GM12878 (cell line): ENCODE measurements around the gene RBM48.

Source experiments
- CBX3 ChIP-seq: fragments of 200-600 bp; sonication (generic); IDR thresholded peaks from 2 replicates; pipeline ENCODE4 v1.6.1; 2016; ENCODE audit warnings: low read depth, borderline replicate concordance
- CEBPB ChIP-seq, 2 experiments: fragments of 150-350 bp in 1 of 2; IDR thresholded peaks; 2 replicates each; pipeline ENCODE4 v1.6.1; 2012 to 2014; ENCODE audit warnings: low read depth in 2 of 2, low read length in 2 of 2, borderline replicate concordance in 1 of 2, inconsistent platforms in 1 of 2
- ETV6 ChIP-seq, 2 experiments: fragments of 450-650 bp in 1 of 2; IDR thresholded peaks in 1 of 2; conservative IDR thresholded peaks in 1 of 2; 2 replicates each; pipeline ENCODE4 v1.6.1; 2014; ENCODE audit warnings: antibody characterized with exemption in 1 of 2, borderline replicate concordance in 1 of 2, low read depth in 1 of 2, mild to moderate bottlenecking in 1 of 2, moderate library complexity in 1 of 2
- GABPA ChIP-seq: IDR thresholded peaks from 2 replicates; pipeline ENCODE4 v1.6.1; 2014; ENCODE audit warnings: antibody characterized with exemption, low read depth, mild to moderate bottlenecking, inconsistent platforms
- NR2C2 ChIP-seq: IDR thresholded peaks from 2 replicates; pipeline ENCODE4 v1.6.1; 2011; ENCODE audit warnings: borderline replicate concordance, low read depth; ENCODE audit not compliant: control insufficient read depth, insufficient read length
- POLR2A ChIP-seq: IDR thresholded peaks from 2 replicates; pipeline ENCODE4 v1.6.1; 2011; ENCODE audit warnings: low read depth, mild to moderate bottlenecking, low read length
- SUPT20H ChIP-seq: IDR thresholded peaks from 2 replicates; pipeline ENCODE4 v1.6.1; 2011; ENCODE audit warnings: low read depth, mild to moderate bottlenecking, low read length, moderate library complexity, borderline replicate concordance; ENCODE audit not compliant: control insufficient read depth
- YBX1 ChIP-seq: fragments of 450-650 bp; IDR thresholded peaks from 2 replicates; pipeline ENCODE4 v1.6.1; 2016; ENCODE audit warnings: antibody characterized with exemption
- TF ChIP-seq, protein P1 (sequence below), 3 experiments: IDR thresholded peaks in 2 of 3; conservative IDR thresholded peaks in 1 of 3; 2 replicates each; pipeline ENCODE4 v1.5.1; 2011; ENCODE audit warnings: low read depth in 3 of 3, low read length in 3 of 3, mild to moderate bottlenecking in 3 of 3, control low read depth in 2 of 3, moderate library complexity in 2 of 3, inconsistent platforms in 1 of 3, mixed read lengths in 1 of 3; ENCODE audit not compliant: control insufficient read depth in 2 of 3, insufficient read depth in 1 of 3; ENCODE audit errors: extremely low read depth in 1 of 3

DNA sequence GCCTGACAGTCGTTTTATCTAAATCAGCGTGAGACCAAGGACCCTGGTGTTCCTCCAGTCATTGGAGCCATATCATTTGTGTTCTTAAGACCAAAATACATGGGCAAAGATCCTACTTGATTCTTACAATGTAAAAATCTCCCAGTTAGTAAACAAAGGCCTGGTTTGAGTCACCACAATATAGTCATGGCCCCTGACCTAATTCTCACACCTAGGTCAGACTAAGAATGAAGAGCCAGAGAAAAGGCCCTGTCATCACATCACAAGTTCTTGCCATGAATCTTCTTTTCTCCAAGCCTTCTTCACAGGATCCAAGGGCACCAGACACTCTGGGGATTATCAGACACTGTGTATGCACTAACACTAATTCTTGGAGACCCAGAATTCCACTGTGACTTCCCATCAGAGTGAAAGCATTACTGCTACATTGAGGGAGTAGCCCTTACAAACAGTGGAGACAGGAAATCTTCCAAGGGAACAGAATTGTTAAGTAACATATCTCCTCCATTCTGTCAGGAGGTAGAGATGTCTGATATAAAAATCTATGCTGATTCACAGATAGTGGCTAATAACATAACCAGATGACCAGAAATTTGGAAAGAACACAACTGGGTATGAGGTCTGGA is 43.2 kb upstream of the RBM48 start:
- no peak for TF ChIP-seq YBX1
- TF ChIP-seq, protein P1, sequence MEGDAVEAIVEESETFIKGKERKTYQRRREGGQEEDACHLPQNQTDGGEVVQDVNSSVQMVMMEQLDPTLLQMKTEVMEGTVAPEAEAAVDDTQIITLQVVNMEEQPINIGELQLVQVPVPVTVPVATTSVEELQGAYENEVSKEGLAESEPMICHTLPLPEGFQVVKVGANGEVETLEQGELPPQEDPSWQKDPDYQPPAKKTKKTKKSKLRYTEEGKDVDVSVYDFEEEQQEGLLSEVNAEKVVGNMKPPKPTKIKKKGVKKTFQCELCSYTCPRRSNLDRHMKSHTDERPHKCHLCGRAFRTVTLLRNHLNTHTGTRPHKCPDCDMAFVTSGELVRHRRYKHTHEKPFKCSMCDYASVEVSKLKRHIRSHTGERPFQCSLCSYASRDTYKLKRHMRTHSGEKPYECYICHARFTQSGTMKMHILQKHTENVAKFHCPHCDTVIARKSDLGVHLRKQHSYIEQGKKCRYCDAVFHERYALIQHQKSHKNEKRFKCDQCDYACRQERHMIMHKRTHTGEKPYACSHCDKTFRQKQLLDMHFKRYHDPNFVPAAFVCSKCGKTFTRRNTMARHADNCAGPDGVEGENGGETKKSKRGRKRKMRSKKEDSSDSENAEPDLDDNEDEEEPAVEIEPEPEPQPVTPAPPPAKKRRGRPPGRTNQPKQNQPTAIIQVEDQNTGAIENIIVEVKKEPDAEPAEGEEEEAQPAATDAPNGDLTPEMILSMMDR (IDR thresholded peaks at IDR 0.05 in 2 of 3, conservative IDR thresholded peaks at IDR 0.05 in 1 of 3; ENCODE audit: control insufficient read depth in 2 of 3, extremely low read depth in 1 of 3, insufficient read depth in 1 of 3, low read depth in 3 of 3, low read length in 3 of 3) = no peak
- no peak for TF ChIP-seq POLR2A
- no peak for TF ChIP-seq NR2C2
- no peak for TF ChIP-seq SUPT20H
- TF ChIP-seq CBX3 = no peak
- TF ChIP-seq GABPA = no peak
- no peak for TF ChIP-seq CEBPB (IDR thresholded peaks at IDR 0.05; ENCODE audit: borderline replicate concordance in 1 of 2, low read depth in 2 of 2, low read length in 2 of 2)
- no peak for TF ChIP-seq ETV6 (conservative IDR thresholded peaks at IDR 0.05 in 1 of 2, IDR thresholded peaks at IDR 0.05 in 1 of 2; ENCODE audit: borderline replicate concordance in 1 of 2, low read depth in 1 of 2)
